ENCODE results near the gene HPN.
A peak's percentile ranks its signal among the peaks of the same experiment; 100 is the strongest.
"Not testable (repeated sequence)": the region's sequence is repeated elsewhere in the genome, so short reads cannot be mapped to it uniquely, and the experiment has no call there.

Gene HPN

GRCh38 chr19:35027851-35028599 lies 13.5 kb upstream of the HPN start (continued):
- peak; percentile 59; the same call in 1 of the 2 replicates for TF ChIP-seq HIC1 (tag by site-specific recombination; IDR thresholded peaks at IDR 0.05)
- no peak for TF ChIP-seq ZNF433 (tag by site-specific recombination; IDR thresholded peaks at IDR 0.05; ENCODE audit: low read depth)
- no peak for TF ChIP-seq ZNF518A (tag by site-specific recombination; conservative IDR thresholded peaks at IDR 0.05; ENCODE audit: low read depth)
- TF ChIP-seq ZNF324 (tag by site-specific recombination; IDR thresholded peaks at IDR 0.05), result no peak
- TF ChIP-seq ZNF311 (tag by site-specific recombination; IDR thresholded peaks at IDR 0.05; ENCODE audit: borderline replicate concordance), result no peak

- POLR2A ChIA-PET, result interaction anchor here (0.7 to 2.4 kb wide), 4 partner anchors 12 to 261 kb away, joined by 3 to 10 read pairs (median 6); partner anchors contain the start of gene ZNF30
- H3K36me3 ChIP-seq (ENCODE audit: control insufficient read depth in 2 of 2, insufficient read depth in 1 of 2, low read length in 2 of 2), result peaks cover 52 to 53% of the 10 kb centered on the region in 2 experiments
Observed at GRCh38 chr19:35028600-35028885, 13.0 kb upstream of the HPN start.

More at GRCh38 chr19:35028600-35028885, 13.0 kb upstream of the HPN start:
- H3K9me3 ChIP-seq (ENCODE audit: control insufficient read depth, insufficient read depth, low read depth, low read length); H3K4me3 ChIP-seq (ENCODE audit: low read depth, low read length); H3K27ac ChIP-seq (ENCODE audit: extremely low read depth, low read depth, low read length): not testable (repeated sequence)
- CTCF ChIA-PET, result interaction anchor here (0.6 to 5.1 kb wide), 5 partner anchors 16 to 241 kb away, joined by 3 to 57 read pairs (median 3); no protein-coding TSS in a partner anchor
- 0 out of 2 replicates have a peak, but pooled peaks have one; percentile 48 for TF ChIP-seq BCL11B (tag by site-specific recombination; IDR thresholded peaks at IDR 0.05; ENCODE audit: low read depth)
- peak; percentile 94 for TF ChIP-seq ZNF362 (tag by site-specific recombination; IDR thresholded peaks at IDR 0.05)
- 0 out of 2 replicates have a peak, but pooled peaks have one; percentile 7 for TF ChIP-seq ZBTB11 (tag by site-specific recombination; conservative IDR thresholded peaks at IDR 0.05; ENCODE audit: low read depth)
- 0 out of 2 replicates have a peak, but pooled peaks have one; percentile 20 for TF ChIP-seq ZNF18 (tag by site-specific recombination; IDR thresholded peaks at IDR 0.05)
- H3K4me1 ChIP-seq (ENCODE audit: control insufficient read depth, insufficient read depth, low read length), result peaks cover 14% of the 10 kb centered on the region
